Inflammatory macrophage treated with lipopolysaccharide for 1 hour (primary cell): Measurements from ENCODE around the gene SLC5A11.
"Not testable (repeated sequence)": the region's sequence is repeated elsewhere in the genome, so short reads cannot be mapped to it uniquely, and the experiment has no call there.

Experiments used
- DNase-seq, 2 donors: peaks; one replicate each; pipeline ENCODE4 v3.0.0-alpha.2; 2020 to 2022

Gene SLC5A11

GRCh38 chr16:24845726-24846547 lies at the start of gene SLC5A11:
Gene SLC5A11 (plus strand): TSS chr16:24845963. CDS start chr16:24858644, 12,681 bp downstream.
- no peak for DNase-seq

- DNase-seq, result no peak
Measured at GRCh38 chr16:24800586-24800985, 45.2 kb upstream of the SLC5A11 start.

- DNase-seq, result no peak
Measured at GRCh38 chr16:24801761-24802302, 43.9 kb upstream of the SLC5A11 start.

GRCh38 chr16:24805484-24805883 lies 40.3 kb upstream of the SLC5A11 start:
- no peak for DNase-seq

- no peak for DNase-seq
Measured at GRCh38 chr16:24807301-24807700, 38.5 kb upstream of the SLC5A11 start.

DNA sequence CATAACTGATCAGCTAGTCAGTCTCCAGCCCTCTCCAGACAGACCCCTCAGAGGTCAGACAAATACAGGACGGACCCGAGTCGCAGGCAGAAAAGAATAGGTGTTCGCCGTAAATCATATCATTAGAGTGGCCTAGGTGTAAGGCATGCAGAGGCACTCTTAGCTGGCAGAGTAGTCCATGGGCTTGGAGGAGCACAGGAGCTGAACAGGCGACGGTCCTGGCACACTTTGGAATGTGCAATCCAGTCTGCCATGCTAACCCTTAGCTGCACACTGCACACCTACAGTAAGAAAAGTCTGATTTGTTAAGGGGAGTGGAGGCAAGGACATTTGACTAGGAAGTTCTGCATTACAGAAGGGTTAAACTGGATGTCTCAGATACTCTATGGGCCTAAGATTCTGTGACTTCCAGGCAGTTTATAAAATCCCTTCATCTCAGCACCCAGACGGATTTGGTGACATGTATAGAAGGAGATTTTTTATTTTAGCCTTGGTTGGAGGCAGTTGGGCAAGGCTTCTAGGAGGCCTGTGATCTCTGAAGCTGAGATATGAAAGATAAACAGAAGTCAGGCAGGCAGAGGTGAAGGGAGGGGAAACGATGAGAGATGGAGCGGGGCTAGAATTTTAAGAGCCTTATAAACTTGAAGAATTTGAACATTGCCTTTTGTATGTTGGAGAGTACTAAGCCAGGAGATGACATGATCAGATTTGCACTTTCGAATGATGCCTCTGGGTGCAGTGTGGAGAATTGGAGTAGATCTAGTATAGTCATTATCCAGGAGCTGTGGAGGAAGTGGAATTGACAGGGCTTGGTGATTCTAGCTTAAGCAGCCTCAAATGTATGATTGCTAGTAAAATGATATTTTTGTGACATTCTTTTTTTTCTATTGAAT lies 34.6 kb upstream of the SLC5A11 start:
- DNase-seq, result no peak

DNA sequence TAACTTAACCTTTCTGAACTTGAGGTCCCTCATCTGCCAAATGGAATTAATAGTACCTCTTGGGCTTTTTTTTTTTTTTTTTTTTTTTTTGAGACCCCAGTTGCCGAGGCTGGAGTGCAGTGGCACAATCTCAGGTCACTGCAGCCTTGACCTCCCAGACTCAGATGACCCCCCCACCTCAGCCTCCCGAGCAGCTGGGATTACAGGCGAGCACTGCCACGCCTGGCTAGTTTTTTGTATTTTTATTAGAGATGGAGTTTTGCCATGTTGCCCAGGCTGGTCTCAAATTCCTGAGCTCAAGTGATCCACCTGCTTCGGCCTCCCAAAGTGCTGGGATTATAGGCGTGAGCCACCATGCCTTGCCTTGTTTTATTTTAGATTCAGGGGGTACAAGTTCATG lies 33.0 kb upstream of the SLC5A11 start:
- DNase-seq, result not testable (repeated sequence)

GRCh38 chr16:24815021-24815420 lies 30.7 kb upstream of the SLC5A11 start:
- DNase-seq, result no peak

- DNase-seq, result no peak
Measured at GRCh38 chr16:24816688-24817087, 29.1 kb upstream of the SLC5A11 start.

- DNase-seq, result no peak
Measured at GRCh38 chr16:24819462-24820040, 26.2 kb upstream of the SLC5A11 start.

DNA sequence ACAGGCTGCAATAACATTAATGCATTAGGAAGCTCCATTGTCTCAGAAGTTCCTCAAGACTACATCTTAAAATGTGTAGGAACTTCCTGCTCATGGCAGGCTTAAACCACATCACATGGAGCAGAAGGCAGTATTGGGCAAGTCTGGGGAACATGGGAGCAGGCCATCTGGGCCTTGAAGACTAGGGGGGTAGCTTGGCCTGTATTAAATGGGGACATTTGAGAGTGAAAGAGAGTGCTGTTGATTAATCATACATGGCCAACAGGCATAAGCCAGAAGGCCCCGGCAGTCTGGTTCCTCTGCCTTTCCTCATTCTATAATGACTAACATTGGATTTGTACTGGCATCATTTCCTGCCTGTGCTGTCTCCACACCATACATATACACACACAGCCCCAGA lies 25.2 kb upstream of the SLC5A11 start:
- peak; percentile 14 to 17 for DNase-seq

- no peak for DNase-seq
Measured at GRCh38 chr16:24821129-24821528, 24.6 kb upstream of the SLC5A11 start.

DNA sequence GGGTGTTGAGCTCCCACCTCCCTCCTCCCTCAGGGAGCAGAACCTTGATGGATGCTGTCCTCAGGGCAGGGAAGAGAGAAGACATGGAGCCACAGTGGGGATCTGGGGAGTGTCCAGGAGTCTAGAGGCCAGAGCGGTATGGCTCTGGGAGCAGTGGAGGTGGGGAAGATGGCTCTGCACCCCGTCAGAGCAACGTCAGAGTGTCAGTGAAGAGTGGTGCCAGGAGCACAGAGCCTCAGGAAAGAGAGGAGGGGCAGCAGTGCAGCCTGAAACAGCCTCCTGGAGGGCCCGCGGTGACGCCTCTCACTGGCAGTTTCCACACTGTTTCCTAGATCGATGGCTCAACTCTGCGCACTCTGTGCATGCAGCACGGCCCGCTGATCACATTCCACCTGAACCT lies 23.2 kb upstream of the SLC5A11 start:
- DNase-seq, result no peak

DNA sequence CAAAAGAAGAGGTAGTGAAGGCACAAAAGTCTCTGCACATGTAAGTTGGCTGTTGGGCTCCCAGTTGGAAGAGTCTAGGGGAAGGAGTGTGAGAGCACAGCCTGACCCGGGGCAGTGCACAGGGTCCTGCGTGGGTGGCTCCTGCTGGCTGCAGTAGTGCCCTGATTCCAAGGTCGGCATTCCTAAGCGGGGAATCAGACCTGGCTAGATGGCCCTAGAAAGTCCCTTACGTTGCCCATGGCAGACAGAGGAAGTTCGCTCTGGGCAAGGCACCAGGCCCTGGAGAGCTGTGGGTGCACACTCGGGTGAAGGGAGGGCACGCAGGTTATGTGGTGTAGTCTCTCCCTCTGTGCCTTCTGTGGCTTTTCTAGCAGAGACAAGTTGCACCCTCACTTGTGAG lies 22.8 kb upstream of the SLC5A11 start:
- no peak for DNase-seq

- DNase-seq, result no peak
Measured at GRCh38 chr16:24825696-24826095, 20.1 kb upstream of the SLC5A11 start.

DNA sequence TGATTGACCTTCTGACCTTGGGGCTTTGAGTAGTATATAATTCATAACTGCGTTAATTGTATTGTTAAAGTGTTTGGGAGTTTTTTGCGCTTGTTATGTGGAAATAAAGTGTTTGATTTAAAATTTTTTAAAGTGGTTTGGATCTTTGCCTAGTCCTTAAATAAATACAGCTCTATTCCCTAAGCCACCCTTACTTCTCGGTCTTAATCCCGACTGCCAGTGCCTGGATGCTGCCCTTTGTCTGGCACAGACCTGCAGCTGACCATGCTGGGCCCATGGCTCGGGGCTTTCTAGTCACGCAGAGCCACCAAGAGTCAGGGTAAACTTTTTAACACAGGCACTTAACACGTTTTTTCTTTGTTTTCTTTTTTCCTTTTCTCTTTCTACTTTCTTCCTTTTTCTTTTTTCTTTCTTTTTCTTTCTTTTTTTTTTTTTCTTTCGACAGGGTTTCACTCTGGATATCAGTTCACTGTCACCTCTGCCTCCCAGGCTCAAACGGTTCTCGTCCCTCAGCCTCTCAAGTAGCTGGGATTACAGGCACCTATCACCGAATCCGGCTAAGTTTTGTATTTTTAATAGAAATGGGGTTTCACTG lies 19.6 kb upstream of the SLC5A11 start:
- DNase-seq, result no peak

DNA sequence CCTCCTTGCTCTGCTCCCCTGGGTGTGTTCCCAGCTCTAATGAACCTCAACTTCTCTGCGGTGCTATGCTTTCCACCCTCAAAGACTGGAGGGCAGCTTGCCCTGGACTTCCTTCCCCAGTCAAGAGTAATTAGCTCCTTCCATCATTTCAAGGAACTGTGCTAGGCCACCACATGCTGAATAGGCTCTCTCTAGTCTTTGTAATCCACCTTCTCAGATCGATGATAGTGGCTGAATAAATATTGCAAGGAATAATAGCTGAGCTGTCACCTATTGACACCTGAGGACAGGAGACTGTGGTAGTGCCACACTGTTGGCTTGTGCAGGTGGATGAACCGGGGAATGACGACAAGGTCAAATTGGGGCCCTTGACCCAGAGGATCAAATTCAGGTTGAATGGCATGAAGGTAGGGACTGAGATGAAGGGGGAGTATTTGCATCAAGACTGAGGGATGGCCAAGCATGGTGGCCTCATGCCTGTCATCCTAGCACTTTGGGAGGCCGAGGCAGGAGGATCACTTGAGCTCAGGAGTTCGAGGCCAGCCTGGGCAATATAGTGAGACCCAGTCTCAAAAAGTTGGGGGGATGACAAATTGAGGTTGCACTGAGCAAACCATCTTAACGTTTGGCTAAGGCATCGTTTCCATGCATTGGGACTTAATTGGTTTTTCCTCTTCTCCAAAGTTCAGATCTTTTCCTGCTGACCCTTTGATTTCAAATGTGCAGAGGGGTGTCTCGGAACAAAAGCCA lies 18.8 kb upstream of the SLC5A11 start:
- no peak for DNase-seq

DNA sequence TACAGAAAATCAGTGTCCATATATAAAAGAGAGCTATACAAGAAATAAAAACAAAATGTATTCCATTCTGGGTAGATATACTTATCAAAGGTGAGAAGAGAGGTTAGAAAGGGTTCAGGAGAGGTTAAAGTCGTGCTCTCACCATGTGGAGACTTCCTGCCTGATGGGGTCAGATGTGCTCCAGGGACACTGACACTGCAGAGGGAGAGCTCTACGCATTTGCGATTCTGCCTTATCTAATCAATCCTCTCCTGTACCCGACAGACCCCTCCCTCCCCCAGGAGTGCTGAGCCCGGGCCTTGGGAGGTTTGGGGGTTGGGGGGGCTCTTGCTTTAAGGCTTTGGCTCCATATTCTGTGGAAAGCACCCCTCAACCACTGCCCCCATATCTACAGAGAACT lies 16.6 kb upstream of the SLC5A11 start:
- DNase-seq, result no peak

DNA sequence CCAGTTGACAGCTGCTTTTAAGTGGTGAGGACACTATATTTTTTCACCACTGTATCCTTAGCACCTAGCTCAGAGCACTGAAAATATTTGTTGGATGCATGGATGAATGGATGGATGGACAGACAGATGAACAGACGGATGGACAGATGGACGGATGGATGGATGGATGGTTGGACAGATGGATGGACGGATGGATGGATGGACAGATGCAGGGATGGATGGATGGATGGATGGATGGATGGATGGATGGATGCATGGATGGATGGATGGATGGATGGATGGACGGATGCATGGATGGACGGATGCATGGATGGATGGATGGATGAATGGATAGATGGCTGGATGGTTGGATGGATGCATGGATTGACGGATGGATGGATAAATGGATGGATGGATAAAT lies 12.4 kb upstream of the SLC5A11 start:
- no peak for DNase-seq

DNA sequence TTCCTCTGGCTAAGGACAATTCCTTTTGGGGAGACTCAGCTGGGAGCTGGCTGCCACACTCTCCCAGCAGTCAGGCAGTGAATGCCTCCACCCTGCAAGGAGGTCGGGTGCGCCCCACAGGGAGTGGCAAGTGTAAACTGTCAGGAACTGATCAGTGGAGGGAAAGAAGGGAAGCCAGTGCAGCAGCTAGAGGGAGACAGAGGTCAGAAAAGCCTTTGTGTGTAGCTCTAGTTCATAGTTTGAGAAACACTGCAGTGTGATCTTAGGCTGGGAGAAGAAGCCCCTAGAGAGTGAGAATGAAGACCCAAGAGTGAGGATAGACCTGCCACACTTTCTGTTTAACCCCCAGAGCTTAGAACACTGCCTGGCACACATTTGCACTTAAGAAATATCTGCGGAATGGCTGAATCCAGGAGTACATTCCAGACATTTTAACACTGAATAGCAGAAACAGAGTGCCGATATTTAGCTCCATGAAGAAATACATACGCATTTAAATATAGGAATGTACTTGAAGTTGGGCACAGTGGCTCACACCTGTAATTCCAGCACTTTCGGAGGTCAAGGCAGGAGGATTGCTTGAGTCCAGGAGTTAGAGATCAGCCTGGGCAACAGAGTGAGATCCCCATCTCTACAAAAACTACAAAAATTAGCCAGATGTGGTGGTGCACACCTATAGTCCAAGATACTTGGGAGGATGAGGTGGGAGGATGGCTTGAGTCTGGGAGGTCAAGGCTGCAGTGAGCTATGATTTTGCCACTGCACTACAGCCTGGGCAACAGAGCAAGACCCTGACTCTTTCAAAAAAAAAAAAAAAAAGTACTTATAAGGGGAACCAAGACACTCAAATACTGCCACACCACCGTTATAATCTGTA lies 11.1 kb upstream of the SLC5A11 start:
- no peak for DNase-seq

DNA sequence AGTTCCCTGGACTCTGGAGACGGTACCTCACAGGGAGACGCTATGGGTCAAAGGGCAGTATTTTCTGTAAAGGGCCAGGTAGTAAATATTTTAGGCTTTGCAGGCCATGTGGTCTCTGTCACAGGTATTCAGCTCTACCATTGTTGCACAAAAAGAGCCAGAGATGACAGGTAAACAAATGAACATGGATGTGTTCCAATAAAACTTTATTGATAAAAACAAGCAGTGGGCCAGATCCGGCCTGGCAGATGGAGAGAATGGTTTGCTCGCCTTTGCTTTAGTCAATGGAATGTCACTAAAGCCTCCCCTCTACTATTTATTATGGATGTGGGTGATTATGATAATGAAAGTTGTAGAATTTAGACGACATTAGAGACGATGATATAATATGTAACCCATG lies 8.9 kb upstream of the SLC5A11 start:
- DNase-seq, result no peak
